ENCODE data around the gene CA6.
"Not testable (repeated sequence)": the region's sequence is repeated elsewhere in the genome, so short reads cannot be mapped to it uniquely, and the experiment has no call there.

GRCh38 chr1:8968902-8969301 is 23.2 kb downstream of the CA6 start:
- TF ChIP-seq, protein P1, sequence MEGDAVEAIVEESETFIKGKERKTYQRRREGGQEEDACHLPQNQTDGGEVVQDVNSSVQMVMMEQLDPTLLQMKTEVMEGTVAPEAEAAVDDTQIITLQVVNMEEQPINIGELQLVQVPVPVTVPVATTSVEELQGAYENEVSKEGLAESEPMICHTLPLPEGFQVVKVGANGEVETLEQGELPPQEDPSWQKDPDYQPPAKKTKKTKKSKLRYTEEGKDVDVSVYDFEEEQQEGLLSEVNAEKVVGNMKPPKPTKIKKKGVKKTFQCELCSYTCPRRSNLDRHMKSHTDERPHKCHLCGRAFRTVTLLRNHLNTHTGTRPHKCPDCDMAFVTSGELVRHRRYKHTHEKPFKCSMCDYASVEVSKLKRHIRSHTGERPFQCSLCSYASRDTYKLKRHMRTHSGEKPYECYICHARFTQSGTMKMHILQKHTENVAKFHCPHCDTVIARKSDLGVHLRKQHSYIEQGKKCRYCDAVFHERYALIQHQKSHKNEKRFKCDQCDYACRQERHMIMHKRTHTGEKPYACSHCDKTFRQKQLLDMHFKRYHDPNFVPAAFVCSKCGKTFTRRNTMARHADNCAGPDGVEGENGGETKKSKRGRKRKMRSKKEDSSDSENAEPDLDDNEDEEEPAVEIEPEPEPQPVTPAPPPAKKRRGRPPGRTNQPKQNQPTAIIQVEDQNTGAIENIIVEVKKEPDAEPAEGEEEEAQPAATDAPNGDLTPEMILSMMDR (IDR thresholded peaks at IDR 0.05; ENCODE audit: control extremely low read depth in 1 of 3, insufficient read depth in 1 of 3, low read depth in 1 of 3, low read length in 3 of 3): not testable (repeated sequence)
- not testable (repeated sequence) for TF ChIP-seq SUZ12 (IDR thresholded peaks at IDR 0.05; ENCODE audit: low read length); POLR2A (IDR thresholded peaks at IDR 0.05; ENCODE audit: control extremely low read depth in 1 of 2, low read depth in 2 of 2, low read length in 2 of 2); SP1 (IDR thresholded peaks at IDR 0.05; ENCODE audit: low read depth, low read length); USF2 (IDR thresholded peaks at IDR 0.05; ENCODE audit: low read length)
